Caco-2 (cell line): ENCODE measurements around the gene C9orf152. TPM values are rescaled to one million over a fixed set of nuclear protein-coding genes. Genes with fewer than 3 reads are reported as not detected.

Experiments
- BruUV-seq: library from RNA; stranded (reverse); fragments of 400-500 nt; replicated peaks from 2 replicates; lab custom pipeline; 2021; lab: Mats Ljungman, UMichigan
- CTCF ChIA-PET: fragments of 300-600 bp; sonication (Branson Sonifier 250); formaldehyde crosslinking; loops from one replicate; lab custom pipeline; 2022; ENCODE audit warnings: antibody characterized with exemption; lab: Charles Lee
- POLR2A ChIA-PET: fragments of 300-600 bp; sonication (Branson Sonifier 250); formaldehyde crosslinking; loops from one replicate; lab custom pipeline; 2022; ENCODE audit warnings: antibody characterized with exemption; lab: Charles Lee
- DNase-seq, 2 experiments: peaks; one replicate each; pipeline versions ENCODE4 v3.0.0 to v3.0.0-alpha.2; 2020 to 2022
- H3K27me3 ChIP-seq: replicated peaks from 2 replicates; pipeline ENCODE4 v1.6.0; 2011; ENCODE audit warnings: low read length; ENCODE audit not compliant: control insufficient read depth, insufficient read depth
- H3K36me3 ChIP-seq: 2 replicates; pipeline ENCODE4 v1.5.1; 2011; ENCODE audit warnings: low read length; ENCODE audit not compliant: control insufficient read depth, insufficient read depth
- H3K4me1 ChIP-seq: fragments of 250-450 bp; sonication (Bioruptor Pico); 2 replicates; pipeline ENCODE4 v1.5.1; 2020; ENCODE audit warnings: mild to moderate bottlenecking
- H3K4me3 ChIP-seq: 2 replicates; pipeline ENCODE4 v1.5.1; 2011; ENCODE audit warnings: low read depth, mild to moderate bottlenecking, control low read depth, low read length
- H3K9me3 ChIP-seq: fragments of 250-450 bp; sonication (Bioruptor Pico); 2 replicates; pipeline ENCODE4 v1.5.1; 2020; ENCODE audit warnings: mild to moderate bottlenecking, moderate library complexity
- H3K27ac Mint-ChIP-seq: one replicate; pipeline ENCODE4 v1.8.0; 2022; ENCODE audit warnings: mixed read lengths; ENCODE audit not compliant: unreplicated experiment
- H3K27me3 Mint-ChIP-seq: one replicate; pipeline ENCODE4 v1.8.0; 2022; ENCODE audit warnings: mixed read lengths; ENCODE audit not compliant: insufficient read depth, unreplicated experiment
- H3K36me3 Mint-ChIP-seq: one replicate; pipeline ENCODE4 v1.8.0; 2022; ENCODE audit warnings: mild to moderate bottlenecking, mixed read lengths; ENCODE audit not compliant: insufficient read depth, unreplicated experiment
- H3K4me1 Mint-ChIP-seq: one replicate; pipeline ENCODE4 v1.8.0; 2022; ENCODE audit warnings: low read depth, mixed read lengths; ENCODE audit not compliant: unreplicated experiment
- H3K4me3 Mint-ChIP-seq: one replicate; pipeline ENCODE4 v1.8.0; 2022; ENCODE audit warnings: mild to moderate bottlenecking, moderate library complexity, mixed read lengths; ENCODE audit not compliant: unreplicated experiment
- H3K9me3 Mint-ChIP-seq: one replicate; pipeline ENCODE4 v1.8.0; 2022; ENCODE audit warnings: mixed read lengths; ENCODE audit not compliant: unreplicated experiment
- intact Hi-C: fragments of 100-400 bp; cut with micrococcal nuclease; formaldehyde crosslinking; loops from one replicate; pipeline ENCODE4 v1.10.0; 2022; ENCODE audit not compliant: unreplicated experiment
- total RNA-seq: library from RNA; stranded (reverse); gene quantifications from 2 replicates; pipeline ENCODE4 v1.2.3, GENCODE V29; 2022
- TF ChIP-seq, protein P1 (sequence below), 2 experiments: fragments of 200-600 bp in 1 of 2; IDR thresholded peaks; 1 replicate in 1 of 2; 2 replicates in 1 of 2; pipeline versions ENCODE4 v1.5.1 to v1.8.0; 2011 to 2022; ENCODE audit warnings: antibody characterized with exemption in 1 of 2, control low read depth in 1 of 2, inconsistent platforms in 1 of 2, low read depth in 1 of 2, low read length in 1 of 2, mild to moderate bottlenecking in 1 of 2, moderate library complexity in 1 of 2; ENCODE audit not compliant: insufficient read depth in 1 of 2, severe bottlenecking in 1 of 2, unreplicated experiment in 1 of 2

The C9orf152 gene
- total RNA-seq, 1 experiment from 2014 or later = 0.36 TPM

DNA sequence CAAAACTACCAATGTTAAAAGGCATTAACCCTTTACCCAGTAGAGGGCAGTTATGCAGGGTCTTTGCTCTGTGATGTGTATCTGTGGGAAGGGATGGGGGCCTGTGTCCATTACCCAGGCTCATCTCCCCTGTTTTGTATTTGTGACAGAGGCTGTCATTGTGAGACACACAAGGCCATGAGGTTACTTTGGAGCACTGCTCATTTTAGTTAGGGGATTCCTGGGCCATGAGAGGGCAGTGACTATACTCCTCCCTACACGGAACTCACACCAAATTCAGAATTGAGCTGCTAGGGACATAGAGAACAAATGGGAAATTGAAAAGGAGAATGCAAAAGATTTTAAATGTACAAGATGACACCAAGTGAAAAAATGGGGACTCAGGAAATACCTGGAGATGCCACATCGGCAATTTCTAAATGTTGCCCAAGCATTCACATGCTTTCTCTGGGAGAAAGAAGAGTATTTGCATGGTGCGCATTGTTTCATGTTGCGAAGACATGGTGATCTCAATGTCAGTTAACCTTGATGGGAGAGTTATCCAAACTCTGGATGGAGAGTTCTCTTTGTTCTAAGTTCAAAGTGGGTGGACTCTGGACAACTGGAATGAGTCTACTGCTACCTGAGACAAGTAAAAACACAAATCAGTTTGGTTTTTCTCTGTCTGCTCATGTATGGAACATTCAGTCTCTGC, 32.5 kb downstream of the C9orf152 start:
- TF ChIP-seq, protein P1, sequence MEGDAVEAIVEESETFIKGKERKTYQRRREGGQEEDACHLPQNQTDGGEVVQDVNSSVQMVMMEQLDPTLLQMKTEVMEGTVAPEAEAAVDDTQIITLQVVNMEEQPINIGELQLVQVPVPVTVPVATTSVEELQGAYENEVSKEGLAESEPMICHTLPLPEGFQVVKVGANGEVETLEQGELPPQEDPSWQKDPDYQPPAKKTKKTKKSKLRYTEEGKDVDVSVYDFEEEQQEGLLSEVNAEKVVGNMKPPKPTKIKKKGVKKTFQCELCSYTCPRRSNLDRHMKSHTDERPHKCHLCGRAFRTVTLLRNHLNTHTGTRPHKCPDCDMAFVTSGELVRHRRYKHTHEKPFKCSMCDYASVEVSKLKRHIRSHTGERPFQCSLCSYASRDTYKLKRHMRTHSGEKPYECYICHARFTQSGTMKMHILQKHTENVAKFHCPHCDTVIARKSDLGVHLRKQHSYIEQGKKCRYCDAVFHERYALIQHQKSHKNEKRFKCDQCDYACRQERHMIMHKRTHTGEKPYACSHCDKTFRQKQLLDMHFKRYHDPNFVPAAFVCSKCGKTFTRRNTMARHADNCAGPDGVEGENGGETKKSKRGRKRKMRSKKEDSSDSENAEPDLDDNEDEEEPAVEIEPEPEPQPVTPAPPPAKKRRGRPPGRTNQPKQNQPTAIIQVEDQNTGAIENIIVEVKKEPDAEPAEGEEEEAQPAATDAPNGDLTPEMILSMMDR (IDR thresholded peaks at IDR 0.05; ENCODE audit: insufficient read depth in 1 of 2, low read depth in 1 of 2, low read length in 1 of 2, severe bottlenecking in 1 of 2, unreplicated experiment in 1 of 2) = no peak
- POLR2A ChIA-PET = no interaction called here
- no peaks in the 10 kb centered on the region for H3K27me3 Mint-ChIP-seq

DNA sequence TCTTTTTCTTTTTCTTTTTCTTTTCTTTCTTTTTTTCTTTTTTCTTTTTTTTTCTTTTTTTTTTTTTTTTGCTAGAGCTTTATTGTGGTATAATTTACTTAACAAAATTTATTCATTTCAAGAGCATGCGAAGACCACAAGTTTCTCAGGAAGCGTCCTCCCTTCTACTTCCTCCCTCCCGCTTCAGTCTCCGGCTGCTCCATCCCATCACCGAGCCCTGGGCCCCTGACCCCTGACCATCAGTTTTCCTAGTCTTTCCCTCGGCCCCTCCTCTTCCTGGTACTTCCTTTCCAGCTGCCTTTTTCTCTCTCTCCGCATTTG, 34.7 kb downstream of the C9orf152 start:
- no TSS peak for BruUV-seq
- Histone ChIP-seq H3K9me3 (no peaks in the 10 kb centered on the region), H3K4me3 (no peak overlapping the region), H3K4me1 (no peaks in the 10 kb centered on the region), H3K36me3 (no peaks in the 10 kb centered on the region), H3K27me3 (no peaks in the 10 kb centered on the region)
- intact Hi-C loops = no loop called here
- DNase-seq = no peak
- Mint-ChIP-seq H3K27me3 (no peaks in the 10 kb centered on the region), H3K9me3 (no peaks in the 10 kb centered on the region), H3K36me3 (peaks cover 92% of the 10 kb centered on the region), H3K27ac (no peak overlapping the region), H3K4me1 (peaks cover 24% of the 10 kb centered on the region), H3K4me3 (no peak overlapping the region)
- POLR2A ChIA-PET = no interaction called here
- TF ChIP-seq, protein P1 (IDR thresholded peaks at IDR 0.05; ENCODE audit: insufficient read depth in 1 of 2, low read depth in 1 of 2, low read length in 1 of 2, severe bottlenecking in 1 of 2, unreplicated experiment in 1 of 2) = no peak
- CTCF ChIA-PET = no interaction called here

More for the DNA sequence above, 32.5 kb downstream of the C9orf152 start:
- no peak overlapping the region for H3K4me3 Mint-ChIP-seq
- H3K4me1 Mint-ChIP-seq = peaks cover 18% of the 10 kb centered on the region
- CTCF ChIA-PET = no interaction called here
- Histone ChIP-seq H3K9me3 (no peaks in the 10 kb centered on the region; the same call in 1 of the 2 replicates), H3K36me3 (no peaks in the 10 kb centered on the region), H3K4me3 (no peak overlapping the region), H3K27me3 (no peaks in the 10 kb centered on the region), H3K4me1 (no peaks in the 10 kb centered on the region)
- peaks cover 2% of the 10 kb centered on the region for H3K9me3 Mint-ChIP-seq
- peaks cover 71% of the 10 kb centered on the region for H3K36me3 Mint-ChIP-seq
- DNase-seq = no peak
- H3K27ac Mint-ChIP-seq = peak overlapping the region; percentile 30
- BruUV-seq = no TSS peak
- intact Hi-C loops = no loop called here

DNA sequence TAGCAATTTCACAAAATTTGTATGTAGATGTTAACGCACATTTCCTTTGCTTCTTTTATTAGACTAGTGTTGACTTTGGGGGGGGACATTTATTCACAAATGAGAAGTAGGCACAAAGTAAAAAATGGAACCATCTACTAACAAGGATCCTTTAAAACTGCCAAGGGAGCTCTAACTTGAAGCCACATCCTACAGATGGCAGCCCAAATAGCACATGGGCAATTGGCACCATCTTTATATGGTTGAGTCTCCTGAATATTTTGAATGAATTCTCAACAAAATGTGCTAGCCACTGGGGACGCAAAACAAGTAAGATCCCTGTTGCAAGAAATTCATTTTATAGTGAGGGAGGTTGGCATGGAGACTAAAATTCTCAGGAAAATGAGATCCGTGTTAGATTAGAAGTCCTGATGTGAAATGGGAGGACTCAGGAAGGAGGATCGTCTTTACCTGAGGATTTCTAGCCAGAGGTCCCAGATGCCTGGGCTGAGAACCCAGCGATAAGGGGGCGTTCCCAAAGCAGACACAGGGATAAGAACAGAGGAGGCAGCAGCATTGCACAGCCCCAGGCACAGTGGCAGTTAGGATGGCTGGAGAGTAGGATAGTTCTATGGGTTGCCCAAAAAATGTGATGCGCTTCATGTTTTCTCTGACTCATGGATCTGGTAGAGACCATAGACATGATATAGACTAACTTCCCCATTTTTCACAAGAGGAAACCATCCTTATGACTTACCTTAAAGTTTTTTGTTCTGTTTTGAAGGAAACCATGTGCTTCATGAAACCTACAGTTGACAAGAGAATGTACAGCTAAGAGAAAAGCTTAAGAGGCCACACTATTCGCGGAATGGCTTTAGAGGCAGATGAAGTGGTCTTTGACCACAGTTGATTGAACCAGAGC, 37.4 kb downstream of the C9orf152 start:
- peak overlapping the region; percentile 29 for H3K27ac Mint-ChIP-seq
- ChIA-PET CTCF (no interaction called here), POLR2A (no interaction called here)
- no peaks in the 10 kb centered on the region for H3K9me3 ChIP-seq
- no peak for DNase-seq
- H3K4me3 Mint-ChIP-seq = no peak overlapping the region
- no peaks in the 10 kb centered on the region for H3K27me3 ChIP-seq
- intact Hi-C loops = no loop called here
- no peaks in the 10 kb centered on the region for H3K36me3 ChIP-seq
- peaks cover 24% of the 10 kb centered on the region for H3K4me1 Mint-ChIP-seq
- no TSS peak for BruUV-seq
- H3K36me3 Mint-ChIP-seq = peaks cover 95% of the 10 kb centered on the region
- TF ChIP-seq, protein P1 (IDR thresholded peaks at IDR 0.05; ENCODE audit: insufficient read depth in 1 of 2, low read depth in 1 of 2, low read length in 1 of 2, severe bottlenecking in 1 of 2, unreplicated experiment in 1 of 2) = no peak
- no peaks in the 10 kb centered on the region for H3K4me1 ChIP-seq
- H3K4me3 ChIP-seq = no peak overlapping the region
- H3K9me3 Mint-ChIP-seq = no peaks in the 10 kb centered on the region
- no peaks in the 10 kb centered on the region for H3K27me3 Mint-ChIP-seq
